Pons (tissue), 1 donor: Measurements from ENCODE around the gene SAXO1.

ENCODE experiments used
- DNase-seq: peaks from one replicate; pipeline ENCODE4 v3.0.0-alpha.2; 2016; ENCODE audit warnings: low spot score

Gene SAXO1

GRCh38 chr9:18910916-18911315 is 122.1 kb downstream of the SAXO1 start:
- DNase-seq, result no peak

- no peak for DNase-seq
These were observed 122.6 kb downstream of the SAXO1 start for GRCh38 chr9:18910435-18910834.

- no peak for DNase-seq
These were observed 123.6 kb downstream of the SAXO1 start for GRCh38 chr9:18909140-18910018.

- DNase-seq, result no peak
These were observed 124.9 kb downstream of the SAXO1 start for GRCh38 chr9:18907927-18908625.

- no peak for DNase-seq
These were observed 126.2 kb downstream of the SAXO1 start for GRCh38 chr9:18906656-18907395.

GRCh38 chr9:18905883-18906629 is 127.0 kb downstream of the SAXO1 start:
- DNase-seq, result no peak

- no peak for DNase-seq
These were observed 127.8 kb downstream of the SAXO1 start for GRCh38 chr9:18905028-18905882.

- no peak for DNase-seq
These were observed 129.6 kb downstream of the SAXO1 start for GRCh38 chr9:18903450-18903849.

GRCh38 chr9:18896531-18897179 is 136.4 kb downstream of the SAXO1 start:
- DNase-seq, result no peak

- no peak for DNase-seq
These were observed 137.0 kb downstream of the SAXO1 start for GRCh38 chr9:18896004-18896403.

- DNase-seq, result no peak
These were observed 139.5 kb downstream of the SAXO1 start for GRCh38 chr9:18893491-18893890.

- no peak for DNase-seq
These were observed 140.0 kb downstream of the SAXO1 start for GRCh38 chr9:18893046-18893445.

GRCh38 chr9:18891946-18892670 is 140.9 kb downstream of the SAXO1 start:
- no peak for DNase-seq

GRCh38 chr9:18890372-18890771 is 142.6 kb downstream of the SAXO1 start:
- no peak for DNase-seq

- no peak for DNase-seq
These were observed 143.5 kb downstream of the SAXO1 start for GRCh38 chr9:18889550-18889949.

- peak; percentile 16 for DNase-seq
These were observed 144.7 kb downstream of the SAXO1 start for GRCh38 chr9:18888290-18888689.

GRCh38 chr9:18887546-18887945 is 145.5 kb downstream of the SAXO1 start:
- DNase-seq, result no peak

GRCh38 chr9:18881758-18882157 is 151.3 kb downstream of the SAXO1 start:
- no peak for DNase-seq

GRCh38 chr9:18877984-18878383 is 155.0 kb downstream of the SAXO1 start:
- no peak for DNase-seq
